Astrocyte (in vitro differentiated cells and primary cell): ENCODE data around the gene BMP8A. TPM values are rescaled to one million over a fixed set of nuclear protein-coding genes. Genes with fewer than 3 reads are reported as not detected.
"Not testable (repeated sequence)": the region's sequence is repeated elsewhere in the genome, so short reads cannot be mapped to it uniquely, and the experiment has no call there.

ENCODE experiments used
- DNase-seq: peaks from one replicate; pipeline ENCODE4 v3.0.0-alpha.2; 2010; ENCODE audit warnings: low read depth
- FAIRE-seq: peaks from 2 replicates; lab custom pipeline; 2011; peaks lifted over from hg19 to GRCh38; lab: Jason Lieb, UNC
- H2AFZ ChIP-seq: 2 replicates; pipeline ENCODE4 v1.6.0; 2012; ENCODE audit warnings: low read depth, low read length, inconsistent platforms
- H3K27ac ChIP-seq: 2 replicates; pipeline ENCODE4 v1.5.1; 2011; ENCODE audit warnings: low read depth, low read length, inconsistent platforms
- H3K27me3 ChIP-seq: 2 replicates; pipeline ENCODE4 v1.6.0; 2011; ENCODE audit warnings: low read length, inconsistent platforms; ENCODE audit not compliant: insufficient read depth
- H3K36me3 ChIP-seq: 2 replicates; pipeline ENCODE4 v1.5.1; 2011; ENCODE audit warnings: low read length, inconsistent platforms; ENCODE audit not compliant: insufficient read depth
- H3K4me1 ChIP-seq: 2 replicates; pipeline ENCODE4 v1.5.1; 2011; ENCODE audit warnings: low read length, inconsistent platforms; ENCODE audit not compliant: insufficient read depth
- H3K4me2 ChIP-seq: 2 replicates; pipeline ENCODE4 v1.6.0; 2012; ENCODE audit warnings: low read length, inconsistent platforms
- H3K4me3 ChIP-seq: 2 replicates; pipeline ENCODE4 v1.5.1; 2011; ENCODE audit warnings: low read depth, mild to moderate bottlenecking, low read length, inconsistent platforms; ENCODE audit not compliant: insufficient read depth
- H3K79me2 ChIP-seq: 2 replicates; pipeline ENCODE4 v1.6.0; 2012; ENCODE audit warnings: mild to moderate bottlenecking, low read length, inconsistent platforms; ENCODE audit not compliant: insufficient read depth
- H3K9ac ChIP-seq: 2 replicates; pipeline ENCODE4 v1.6.0; 2012; ENCODE audit warnings: mild to moderate bottlenecking, low read length, inconsistent platforms
- H3K9me3 ChIP-seq: 2 replicates; pipeline ENCODE4 v1.5.1; 2012; ENCODE audit warnings: low read depth, mild to moderate bottlenecking, low read length, inconsistent platforms; ENCODE audit not compliant: insufficient read depth
- H4K20me1 ChIP-seq: 2 replicates; pipeline ENCODE4 v1.6.0; 2012; ENCODE audit warnings: low read length, inconsistent platforms; ENCODE audit not compliant: insufficient read depth
- H3K27ac Mint-ChIP-seq: one replicate; pipeline ENCODE4 v1.8.0; 2021; ENCODE audit warnings: mild to moderate bottlenecking, mixed read lengths; ENCODE audit not compliant: unreplicated experiment
- H3K27me3 Mint-ChIP-seq: one replicate; pipeline ENCODE4 v1.8.0; 2021; ENCODE audit warnings: low read depth, mixed read lengths; ENCODE audit not compliant: unreplicated experiment
- H3K36me3 Mint-ChIP-seq: one replicate; pipeline ENCODE4 v1.8.0; 2021; ENCODE audit warnings: low read depth, mixed read lengths; ENCODE audit not compliant: unreplicated experiment
- H3K4me1 Mint-ChIP-seq: one replicate; pipeline ENCODE4 v1.8.0; 2021; ENCODE audit warnings: low read depth, mixed read lengths; ENCODE audit not compliant: unreplicated experiment
- H3K4me3 Mint-ChIP-seq: one replicate; pipeline ENCODE4 v1.8.0; 2021; ENCODE audit warnings: mild to moderate bottlenecking, moderate library complexity, mixed read lengths; ENCODE audit not compliant: unreplicated experiment
- H3K9me3 Mint-ChIP-seq: one replicate; pipeline ENCODE4 v1.8.0; 2021; ENCODE audit warnings: mild to moderate bottlenecking, mixed read lengths; ENCODE audit not compliant: unreplicated experiment
- EZH2 ChIP-seq: IDR thresholded peaks from 2 replicates; pipeline ENCODE4 v1.6.1; 2012; ENCODE audit warnings: mild to moderate bottlenecking, low read length, inconsistent platforms; ENCODE audit not compliant: insufficient read depth
- total RNA-seq: library from RNA; stranded (reverse); gene quantifications from 2 replicates; pipeline ENCODE4 v1.2.1, GENCODE V29; 2021
- TF ChIP-seq, protein P1 (sequence below): IDR thresholded peaks from 2 replicates; pipeline ENCODE4 v1.5.1; 2011; ENCODE audit warnings: low read depth, mild to moderate bottlenecking, inconsistent platforms, low read length, moderate library complexity; ENCODE audit not compliant: insufficient read depth

Gene BMP8A
- total RNA-seq, 1 donor from 2014 or later, result 0.84 TPM

DNA sequence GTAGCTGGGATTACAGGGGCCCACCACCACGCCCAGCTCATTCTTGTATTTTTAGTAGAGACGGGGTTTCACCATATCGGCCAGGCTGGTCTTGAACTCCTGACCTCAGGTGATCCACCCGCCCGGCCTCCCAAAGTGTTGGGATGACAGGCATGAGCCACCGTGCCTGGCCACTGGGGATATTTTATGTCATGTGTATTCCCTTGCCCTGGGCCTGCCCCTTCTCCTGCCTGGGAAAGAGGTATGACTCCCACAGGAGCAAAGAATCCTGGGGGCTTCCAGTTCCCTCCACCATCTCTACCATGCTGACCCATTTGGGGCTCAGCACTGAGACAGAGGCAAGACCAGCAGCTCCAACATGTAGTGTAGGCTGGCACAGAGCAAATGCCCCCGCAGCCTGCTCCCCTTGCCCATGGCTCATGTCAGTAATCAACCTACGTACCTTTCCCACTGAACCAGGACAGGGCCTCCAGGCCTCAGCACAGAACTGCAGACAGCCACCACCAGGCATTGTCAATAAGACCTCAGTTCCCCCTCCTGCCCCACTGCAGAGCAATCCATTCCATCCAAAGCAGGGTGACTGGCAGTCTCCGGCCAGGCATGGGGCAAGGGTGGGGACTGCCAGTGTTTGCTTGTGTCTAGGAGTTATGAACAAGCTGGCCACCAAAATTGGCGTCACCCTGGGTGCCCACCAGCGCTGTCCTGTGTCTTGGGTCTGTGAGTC is 35.2 kb downstream of the BMP8A start:
- Mint-ChIP-seq H3K27ac (no peak overlapping the region), H3K9me3 (no peaks in the 10 kb centered on the region), H3K27me3 (no peaks in the 10 kb centered on the region), H3K36me3 (peaks cover 26% of the 10 kb centered on the region), H3K4me3 (no peak overlapping the region), H3K4me1 (peaks cover 4% of the 10 kb centered on the region)
- no peaks in the 10 kb centered on the region for H3K27me3 ChIP-seq
- no peaks in the 10 kb centered on the region for H3K79me2 ChIP-seq
- no peak overlapping the region for H3K27ac ChIP-seq
- H3K9ac ChIP-seq, result no peak overlapping the region
- FAIRE-seq (no peak), DNase-seq (no peak)
- H3K4me2 ChIP-seq, result no peak overlapping the region
- no peaks in the 10 kb centered on the region for H3K4me1 ChIP-seq
- H3K36me3 ChIP-seq, result peaks cover 3% of the 10 kb centered on the region
- no peak for TF ChIP-seq EZH2
- TF ChIP-seq, protein P1, sequence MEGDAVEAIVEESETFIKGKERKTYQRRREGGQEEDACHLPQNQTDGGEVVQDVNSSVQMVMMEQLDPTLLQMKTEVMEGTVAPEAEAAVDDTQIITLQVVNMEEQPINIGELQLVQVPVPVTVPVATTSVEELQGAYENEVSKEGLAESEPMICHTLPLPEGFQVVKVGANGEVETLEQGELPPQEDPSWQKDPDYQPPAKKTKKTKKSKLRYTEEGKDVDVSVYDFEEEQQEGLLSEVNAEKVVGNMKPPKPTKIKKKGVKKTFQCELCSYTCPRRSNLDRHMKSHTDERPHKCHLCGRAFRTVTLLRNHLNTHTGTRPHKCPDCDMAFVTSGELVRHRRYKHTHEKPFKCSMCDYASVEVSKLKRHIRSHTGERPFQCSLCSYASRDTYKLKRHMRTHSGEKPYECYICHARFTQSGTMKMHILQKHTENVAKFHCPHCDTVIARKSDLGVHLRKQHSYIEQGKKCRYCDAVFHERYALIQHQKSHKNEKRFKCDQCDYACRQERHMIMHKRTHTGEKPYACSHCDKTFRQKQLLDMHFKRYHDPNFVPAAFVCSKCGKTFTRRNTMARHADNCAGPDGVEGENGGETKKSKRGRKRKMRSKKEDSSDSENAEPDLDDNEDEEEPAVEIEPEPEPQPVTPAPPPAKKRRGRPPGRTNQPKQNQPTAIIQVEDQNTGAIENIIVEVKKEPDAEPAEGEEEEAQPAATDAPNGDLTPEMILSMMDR, result no peak
- H2AFZ ChIP-seq, result no peak overlapping the region
- H3K4me3 ChIP-seq, result no peak overlapping the region
- no peaks in the 10 kb centered on the region for H3K9me3 ChIP-seq
- no peaks in the 10 kb centered on the region for H4K20me1 ChIP-seq

DNA sequence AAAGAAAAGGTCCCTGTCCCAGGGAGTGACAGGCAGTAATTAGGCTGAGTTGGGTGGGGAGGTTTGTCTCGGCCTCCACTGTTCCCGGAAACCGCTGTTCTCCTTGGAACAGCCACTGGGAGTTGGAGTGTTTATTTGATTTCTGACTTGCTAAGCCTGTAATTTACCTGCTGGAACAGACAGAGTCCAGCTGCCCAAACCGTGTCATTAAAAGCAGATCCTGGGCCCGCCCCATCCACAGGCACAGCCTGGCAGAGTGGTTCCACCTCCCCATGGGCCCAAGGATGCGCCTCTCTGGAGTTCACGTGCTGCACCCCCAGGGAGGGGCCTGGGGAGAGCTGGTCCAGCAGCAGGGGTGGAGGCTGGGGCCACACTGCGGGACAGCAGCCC is 35.7 kb downstream of the BMP8A start:
- not testable (repeated sequence) for H2AFZ ChIP-seq, H3K9ac ChIP-seq, H3K27ac ChIP-seq, H3K4me2 ChIP-seq, H3K9me3 Mint-ChIP-seq, H3K27ac Mint-ChIP-seq, H3K4me1 Mint-ChIP-seq, H3K4me3 ChIP-seq, H3K4me1 ChIP-seq, DNase-seq, H4K20me1 ChIP-seq, H3K27me3 Mint-ChIP-seq, H3K9me3 ChIP-seq, H3K4me3 Mint-ChIP-seq, FAIRE-seq, H3K79me2 ChIP-seq, H3K36me3 ChIP-seq, H3K27me3 ChIP-seq
- H3K36me3 Mint-ChIP-seq, result peaks cover 31% of the 10 kb centered on the region

DNA sequence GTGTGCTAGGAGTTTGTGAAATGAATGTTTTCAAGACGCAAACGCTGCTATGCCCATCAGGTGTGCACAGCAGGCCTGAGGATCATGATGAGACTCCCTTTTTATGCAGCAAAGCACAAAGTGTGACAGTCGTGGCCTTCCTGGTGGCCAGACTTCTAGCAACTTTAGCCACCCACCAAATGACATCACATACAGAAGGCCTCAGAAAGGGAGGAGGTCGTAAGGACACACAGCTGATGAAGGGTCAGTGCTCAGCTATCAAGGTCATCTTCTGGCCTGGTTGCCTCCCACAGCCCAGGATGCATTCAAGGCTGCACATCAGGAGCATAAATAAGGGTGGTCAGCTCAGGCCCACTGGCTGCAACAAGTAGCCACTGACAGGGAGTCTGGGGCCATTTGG is 36.6 kb downstream of the BMP8A start:
- no peaks in the 10 kb centered on the region for H3K4me1 ChIP-seq
- H3K9me3 Mint-ChIP-seq, result no peaks in the 10 kb centered on the region
- H3K27ac ChIP-seq, result no peak overlapping the region
- H3K27me3 Mint-ChIP-seq, result no peaks in the 10 kb centered on the region
- no peak overlapping the region for H3K27ac Mint-ChIP-seq
- no peak for TF ChIP-seq EZH2
- TF ChIP-seq, protein P1, result no peak
- H2AFZ ChIP-seq, result no peak overlapping the region
- H3K79me2 ChIP-seq, result no peaks in the 10 kb centered on the region
- no peaks in the 10 kb centered on the region for H3K27me3 ChIP-seq
- H3K9ac ChIP-seq, result no peak overlapping the region
- H4K20me1 ChIP-seq, result no peaks in the 10 kb centered on the region
- no peak overlapping the region for H3K4me3 ChIP-seq
- H3K36me3 ChIP-seq, result peaks cover 3% of the 10 kb centered on the region
- H3K4me2 ChIP-seq, result no peak overlapping the region
- peaks cover 31% of the 10 kb centered on the region for H3K36me3 Mint-ChIP-seq
- no peak overlapping the region for H3K4me3 Mint-ChIP-seq
- H3K4me1 Mint-ChIP-seq, result peaks cover 4% of the 10 kb centered on the region
- DNase-seq (no peak), FAIRE-seq (no peak)
- no peaks in the 10 kb centered on the region for H3K9me3 ChIP-seq
